ENCODE measurements around the gene STK40. TPM values are rescaled to one million over a fixed set of nuclear protein-coding genes. Genes with fewer than 3 reads are reported as not detected.

Gene STK40
- polyA plus RNA-seq, 2 of the 4 experiments (the other 2 are of a cell fraction): 6.0 to 8.9 TPM

DNA sequence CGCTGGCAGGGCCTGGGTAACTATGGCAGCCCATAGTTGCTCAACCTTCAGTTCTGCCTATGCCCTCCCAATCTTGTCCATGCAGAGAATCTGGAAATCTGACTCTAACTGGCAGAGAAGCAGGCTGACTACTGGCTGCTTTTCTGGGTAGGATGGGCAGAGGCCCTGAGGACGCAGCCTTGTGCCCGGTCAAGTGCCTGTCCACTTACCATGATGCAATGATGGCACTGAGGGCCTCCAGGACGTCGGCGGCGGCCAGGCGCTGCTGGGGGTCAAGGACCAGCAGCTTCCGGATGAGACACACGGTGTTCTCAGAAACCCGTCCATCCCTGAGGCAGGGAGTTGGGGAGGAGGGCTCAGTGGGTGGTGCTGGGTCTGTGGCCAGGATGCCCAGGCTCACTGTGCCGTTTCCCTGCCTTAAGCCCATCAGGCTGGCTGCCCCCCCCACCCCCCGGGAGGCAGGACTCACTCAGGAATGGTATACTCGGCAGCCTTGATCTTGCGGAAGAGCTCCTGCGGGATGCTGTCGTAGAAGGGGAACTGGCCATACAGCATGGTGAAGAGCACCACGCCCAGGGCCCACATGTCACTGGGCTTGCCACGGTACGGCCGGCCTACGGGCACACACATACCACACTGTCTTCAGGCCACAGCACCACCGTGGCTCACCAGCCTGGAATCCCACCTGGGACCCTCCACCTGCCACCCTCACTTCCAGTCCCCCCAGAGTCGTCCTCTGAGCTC lies 41.9 kb downstream of the STK40 start:
- ATAC-seq (no peak), FAIRE-seq (no peak), DNase-seq (ENCODE audit: low read depth in 1 of 2, low spot score in 1 of 2) (no peak)
- CTCF ChIA-PET: interaction anchor here (0.5 to 17.8 kb wide), 18 partner anchors 7 to 223 kb away, joined by 3 to 201 read pairs (median 12); partner anchors contain the start of genes EVA1B, OSCP1 and STK40
- TF ChIP-seq CHD2 (IDR thresholded peaks at IDR 0.05; ENCODE audit: low read length, partially characterized antibody): no peak
- TF ChIP-seq HOXA7 (CRISPR knock-in tag; IDR thresholded peaks at IDR 0.05): no peak
- no peak for TF ChIP-seq RNF2 (IDR thresholded peaks at IDR 0.05; ENCODE audit: borderline replicate concordance, low read depth)
- TF ChIP-seq, protein P1, sequence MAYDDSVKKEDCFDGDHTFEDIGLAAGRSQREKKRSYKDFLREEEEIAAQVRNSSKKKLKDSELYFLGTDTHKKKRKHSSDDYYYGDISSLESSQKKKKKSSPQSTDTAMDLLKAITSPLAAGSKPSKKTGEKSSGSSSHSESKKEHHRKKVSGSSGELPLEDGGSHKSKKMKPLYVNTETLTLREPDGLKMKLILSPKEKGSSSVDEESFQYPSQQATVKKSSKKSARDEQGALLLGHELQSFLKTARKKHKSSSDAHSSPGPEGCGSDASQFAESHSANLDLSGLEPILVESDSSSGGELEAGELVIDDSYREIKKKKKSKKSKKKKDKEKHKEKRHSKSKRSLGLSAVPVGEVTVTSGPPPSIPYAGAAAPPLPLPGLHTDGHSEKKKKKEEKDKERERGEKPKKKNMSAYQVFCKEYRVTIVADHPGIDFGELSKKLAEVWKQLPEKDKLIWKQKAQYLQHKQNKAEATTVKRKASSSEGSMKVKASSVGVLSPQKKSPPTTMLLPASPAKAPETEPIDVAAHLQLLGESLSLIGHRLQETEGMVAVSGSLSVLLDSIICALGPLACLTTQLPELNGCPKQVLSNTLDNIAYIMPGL (CRISPR knock-in tag; IDR thresholded peaks at IDR 0.05; ENCODE audit: borderline replicate concordance): no peak
- TF ChIP-seq POLR2AphosphoS2 (conservative IDR thresholded peaks at IDR 0.05; ENCODE audit: low read length): no peak
- TF ChIP-seq RAD21 (conservative IDR thresholded peaks at IDR 0.05 in 1 of 2, IDR thresholded peaks at IDR 0.05 in 1 of 2): no peak
- TF ChIP-seq, protein P2, sequence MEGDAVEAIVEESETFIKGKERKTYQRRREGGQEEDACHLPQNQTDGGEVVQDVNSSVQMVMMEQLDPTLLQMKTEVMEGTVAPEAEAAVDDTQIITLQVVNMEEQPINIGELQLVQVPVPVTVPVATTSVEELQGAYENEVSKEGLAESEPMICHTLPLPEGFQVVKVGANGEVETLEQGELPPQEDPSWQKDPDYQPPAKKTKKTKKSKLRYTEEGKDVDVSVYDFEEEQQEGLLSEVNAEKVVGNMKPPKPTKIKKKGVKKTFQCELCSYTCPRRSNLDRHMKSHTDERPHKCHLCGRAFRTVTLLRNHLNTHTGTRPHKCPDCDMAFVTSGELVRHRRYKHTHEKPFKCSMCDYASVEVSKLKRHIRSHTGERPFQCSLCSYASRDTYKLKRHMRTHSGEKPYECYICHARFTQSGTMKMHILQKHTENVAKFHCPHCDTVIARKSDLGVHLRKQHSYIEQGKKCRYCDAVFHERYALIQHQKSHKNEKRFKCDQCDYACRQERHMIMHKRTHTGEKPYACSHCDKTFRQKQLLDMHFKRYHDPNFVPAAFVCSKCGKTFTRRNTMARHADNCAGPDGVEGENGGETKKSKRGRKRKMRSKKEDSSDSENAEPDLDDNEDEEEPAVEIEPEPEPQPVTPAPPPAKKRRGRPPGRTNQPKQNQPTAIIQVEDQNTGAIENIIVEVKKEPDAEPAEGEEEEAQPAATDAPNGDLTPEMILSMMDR (IDR thresholded peaks at IDR 0.05): no peak
- no peak for TF ChIP-seq RCOR1 (IDR thresholded peaks at IDR 0.05; ENCODE audit: low read depth, low read length)
- no peak for TF ChIP-seq CHD4 (IDR thresholded peaks at IDR 0.05; ENCODE audit: borderline replicate concordance)
- H3K9me3 ChIP-seq: no peaks in the 10 kb centered on the region
- H3K4me2 ChIP-seq: no peak overlapping the region
- WGBS (ENCODE audit: missing lambda C conversion rate): 92% methylated on average over 7 of the region's 24 CpGs
- H3K27ac ChIP-seq: peak overlapping the region in 1 of 2 experiments; percentile 78; a peak in 4 of 6 replicates
- H3K4me3 ChIP-seq: no peak overlapping the region
- POLR2A ChIA-PET: interaction anchor here (0.6 to 1.5 kb wide), 2 partner anchors 43 to 66 kb away, joined by 4 to 7 read pairs; no protein-coding TSS in a partner anchor
- H3K4me1 ChIP-seq: peaks cover 12% of the 10 kb centered on the region

DNA sequence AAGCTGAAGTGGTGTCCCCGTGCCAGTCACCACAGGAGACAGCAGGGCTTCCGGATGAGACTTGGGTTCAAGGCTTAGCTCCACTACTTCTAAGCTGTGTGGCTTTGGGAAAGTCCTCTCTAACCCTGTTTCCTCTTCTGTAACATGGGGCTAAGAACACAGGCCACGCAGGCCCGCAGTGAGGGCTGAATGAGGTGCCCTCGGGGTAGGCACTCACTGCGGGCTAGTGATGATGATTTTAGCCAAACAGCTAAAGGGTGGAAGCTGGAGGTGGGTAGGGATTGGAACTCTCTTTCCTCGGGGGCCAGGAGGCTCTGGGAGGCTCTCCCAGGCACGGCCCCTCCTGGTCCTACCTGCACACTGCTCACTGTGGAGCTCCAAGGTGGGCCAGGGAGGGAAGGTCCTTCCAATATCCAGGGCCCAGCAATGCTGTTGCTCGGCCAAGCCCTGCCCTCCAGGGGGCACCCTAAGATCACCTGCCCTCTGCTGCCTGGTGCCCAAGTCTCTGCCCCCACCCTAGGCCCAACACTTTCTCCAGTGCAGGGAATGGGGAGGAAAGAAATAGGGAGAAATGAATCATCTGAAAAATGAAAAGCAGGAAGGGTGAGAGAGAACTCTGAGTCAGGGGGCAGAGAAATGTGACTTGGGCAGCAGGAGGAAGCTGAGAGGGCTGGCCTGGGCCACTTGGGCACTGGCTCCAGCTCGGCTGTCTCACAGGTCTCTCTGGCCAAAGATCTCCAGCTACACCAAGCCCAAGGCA lies 43.1 kb downstream of the STK40 start:
- Histone ChIP-seq H3K4me1 (peaks cover 10% of the 10 kb centered on the region), H3K4me2 (no peak overlapping the region), H3K27ac (peak overlapping the region; percentile 45 to 78; a peak in 4 of 6 replicates), H3K9me3 (no peaks in the 10 kb centered on the region), H3K4me3 (no peak overlapping the region)
- POLR2A ChIA-PET: interaction anchor here (1.5 kb wide), 1 partner anchor 44 kb away, joined by 4 read pairs; no protein-coding TSS in a partner anchor
- 73% methylated on average over 8 of the region's 10 CpGs for WGBS (ENCODE audit: missing lambda C conversion rate)
- TF ChIP-seq FOSL2 (IDR thresholded peaks at IDR 0.05) (no peak), FOSL2 (CRISPR knock-in tag; IDR thresholded peaks at IDR 0.05) (peak; percentile 43), SMC3 (IDR thresholded peaks at IDR 0.05) (peak; percentile 81), RAD21 (conservative IDR thresholded peaks at IDR 0.05 in 1 of 2, IDR thresholded peaks at IDR 0.05 in 1 of 2) (peak; percentile 89 to 94), ESRRA (IDR thresholded peaks at IDR 0.05; ENCODE audit: borderline replicate concordance, low read length) (no peak), KDM5A (IDR thresholded peaks at IDR 0.05) (no peak)
- TF ChIP-seq, protein P2 (IDR thresholded peaks at IDR 0.05): peak; percentile 79
- FAIRE-seq (no peak), ATAC-seq (peak; percentile 83 to 92), DNase-seq (ENCODE audit: low read depth in 1 of 2, low spot score in 1 of 2) (peak; percentile 44 to 61)
- CTCF ChIA-PET: interaction anchor here (0.6 to 17.8 kb wide), 41 partner anchors 9 to 256 kb away, joined by 3 to 201 read pairs (median 6); partner anchors contain the start of genes EVA1B, LSM10, OSCP1 and STK40

Measured in A549 (cell line).